Measurements from ENCODE around the gene TGFBR3L.

The TGFBR3L gene

GRCh38 chr19:7874076-7874896 lies 40.3 kb upstream of the TGFBR3L start, which contains the start of gene PRR36:
PRR36 (minus strand) TSS chr19:7874390; CDS start chr19:7873689, 701 bp downstream.
- TF ChIP-seq CTCF (conservative IDR thresholded peaks at IDR 0.05; ENCODE audit: low read length) = no peak
- DNase-seq (ENCODE audit: low read depth) = no peak
- peak within 1 kb of the TSS; percentile 22; the same call in 1 of the 2 replicates for H3K4me3 ChIP-seq (ENCODE audit: low read length)

GRCh38 chr19:7874897-7875273 lies 39.7 kb upstream of the TGFBR3L start:
- no peak for DNase-seq (ENCODE audit: low read depth)
- no peak overlapping the region for H3K4me3 ChIP-seq (ENCODE audit: low read length)
- no peak for TF ChIP-seq CTCF (conservative IDR thresholded peaks at IDR 0.05; ENCODE audit: low read length)

GRCh38 chr19:7877249-7877836 lies 37.3 kb upstream of the TGFBR3L start:
- H3K4me3 ChIP-seq (ENCODE audit: low read length) = no peak overlapping the region
- no peak for DNase-seq (ENCODE audit: low read depth)
- no peak for TF ChIP-seq CTCF (conservative IDR thresholded peaks at IDR 0.05; ENCODE audit: low read length)

DNA sequence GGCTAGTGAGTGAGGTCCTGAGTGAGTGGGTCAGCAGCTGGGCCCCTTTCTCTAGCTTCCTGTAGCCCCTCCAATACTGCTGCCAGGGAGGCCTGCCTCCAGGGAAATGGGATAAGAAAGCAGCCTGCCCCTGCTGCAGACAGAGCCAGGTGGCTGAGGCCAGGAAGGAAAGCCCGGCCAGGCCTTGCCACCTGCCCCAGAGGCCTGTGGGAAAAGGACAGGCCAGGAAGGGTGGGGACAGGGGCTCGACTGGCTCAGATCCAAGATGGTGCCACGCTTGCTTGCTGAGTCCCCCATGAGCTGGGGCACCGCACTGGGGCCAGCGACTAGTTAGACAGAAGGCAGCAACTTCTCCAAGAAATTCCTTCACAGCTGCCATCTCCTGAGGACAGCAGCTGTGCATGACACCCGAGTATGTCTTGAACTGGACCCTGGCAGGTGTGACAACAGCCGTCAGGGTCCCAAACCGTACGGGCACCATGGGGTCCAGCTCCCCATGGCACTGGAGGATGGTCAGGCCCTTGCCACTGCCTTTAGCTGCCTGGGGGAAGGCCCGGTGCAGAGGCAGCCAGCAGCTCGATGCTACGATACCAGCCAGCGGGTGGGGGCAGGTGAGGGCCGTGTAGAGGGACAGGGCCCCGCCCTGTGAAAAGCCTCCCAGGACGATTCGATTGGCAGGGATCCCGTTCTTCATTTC lies 35.4 kb upstream of the TGFBR3L start:
- no peak for TF ChIP-seq CTCF (conservative IDR thresholded peaks at IDR 0.05; ENCODE audit: low read length)

GRCh38 chr19:7879836-7880235 lies 34.8 kb upstream of the TGFBR3L start:
- H3K4me3 ChIP-seq (ENCODE audit: low read length) = no peak overlapping the region
- TF ChIP-seq CTCF (conservative IDR thresholded peaks at IDR 0.05; ENCODE audit: low read length) = no peak
- no peak for DNase-seq (ENCODE audit: low read depth)

More for the DNA sequence above, 35.4 kb upstream of the TGFBR3L start:
- H3K4me3 ChIP-seq (ENCODE audit: low read length) = no peak overlapping the region
- DNase-seq (ENCODE audit: low read depth) = no peak

DNA sequence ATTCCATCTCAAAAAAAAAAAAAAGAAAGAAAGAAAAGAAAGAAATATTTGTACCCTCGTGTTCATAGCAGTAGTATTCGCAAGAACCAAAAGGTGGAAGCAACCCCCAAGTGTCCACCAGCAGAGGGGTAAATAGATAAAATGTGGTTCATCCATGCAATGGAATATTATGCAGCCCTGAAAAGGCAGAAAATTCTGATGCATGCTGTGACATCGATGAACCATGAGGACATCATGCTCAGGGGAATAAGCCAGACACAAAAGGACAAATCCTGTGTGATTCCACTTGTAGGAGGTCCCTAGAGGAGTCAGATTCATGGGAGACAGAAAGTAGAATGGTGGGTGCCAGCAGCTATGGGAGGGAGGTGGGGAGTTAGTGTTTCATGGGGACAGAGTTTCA lies 32.7 kb upstream of the TGFBR3L start:
- no peak overlapping the region for H3K4me3 ChIP-seq (ENCODE audit: low read length)
- TF ChIP-seq CTCF (conservative IDR thresholded peaks at IDR 0.05; ENCODE audit: low read length) = no peak
- DNase-seq (ENCODE audit: low read depth) = no peak
